ENCODE data around the gene SYNRG.

Gene SYNRG

GRCh38 chr17:37476431-37477120 is 132.6 kb downstream of the SYNRG start:
- DNase-seq = no peak

- DNase-seq = no peak
Observed at GRCh38 chr17:37475731-37476420, 133.3 kb downstream of the SYNRG start.

- DNase-seq = no peak
Observed at GRCh38 chr17:37470181-37470580, 139.0 kb downstream of the SYNRG start.

GRCh38 chr17:37466471-37466870 is 142.7 kb downstream of the SYNRG start:
- DNase-seq = no peak

- DNase-seq = no peak
Observed at GRCh38 chr17:37465069-37465616, 144.1 kb downstream of the SYNRG start.

Measured in right kidney (tissue), 1 donor.